GM20000 (cell line): ENCODE data around the gene PLA2G6.

Experiments used
- DNase-seq: peaks from one replicate; pipeline ENCODE4 v3.0.0; 2012; ENCODE audit warnings: low spot score
- TF ChIP-seq, protein P1 (sequence below): IDR thresholded peaks from 2 replicates; pipeline ENCODE4 v1.5.1; 2012; ENCODE audit warnings: mild to moderate bottlenecking, control low read depth; ENCODE audit errors: extremely low read depth, missing control alignments

The PLA2G6 gene, protein sequence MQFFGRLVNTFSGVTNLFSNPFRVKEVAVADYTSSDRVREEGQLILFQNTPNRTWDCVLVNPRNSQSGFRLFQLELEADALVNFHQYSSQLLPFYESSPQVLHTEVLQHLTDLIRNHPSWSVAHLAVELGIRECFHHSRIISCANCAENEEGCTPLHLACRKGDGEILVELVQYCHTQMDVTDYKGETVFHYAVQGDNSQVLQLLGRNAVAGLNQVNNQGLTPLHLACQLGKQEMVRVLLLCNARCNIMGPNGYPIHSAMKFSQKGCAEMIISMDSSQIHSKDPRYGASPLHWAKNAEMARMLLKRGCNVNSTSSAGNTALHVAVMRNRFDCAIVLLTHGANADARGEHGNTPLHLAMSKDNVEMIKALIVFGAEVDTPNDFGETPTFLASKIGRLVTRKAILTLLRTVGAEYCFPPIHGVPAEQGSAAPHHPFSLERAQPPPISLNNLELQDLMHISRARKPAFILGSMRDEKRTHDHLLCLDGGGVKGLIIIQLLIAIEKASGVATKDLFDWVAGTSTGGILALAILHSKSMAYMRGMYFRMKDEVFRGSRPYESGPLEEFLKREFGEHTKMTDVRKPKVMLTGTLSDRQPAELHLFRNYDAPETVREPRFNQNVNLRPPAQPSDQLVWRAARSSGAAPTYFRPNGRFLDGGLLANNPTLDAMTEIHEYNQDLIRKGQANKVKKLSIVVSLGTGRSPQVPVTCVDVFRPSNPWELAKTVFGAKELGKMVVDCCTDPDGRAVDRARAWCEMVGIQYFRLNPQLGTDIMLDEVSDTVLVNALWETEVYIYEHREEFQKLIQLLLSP

DNA sequence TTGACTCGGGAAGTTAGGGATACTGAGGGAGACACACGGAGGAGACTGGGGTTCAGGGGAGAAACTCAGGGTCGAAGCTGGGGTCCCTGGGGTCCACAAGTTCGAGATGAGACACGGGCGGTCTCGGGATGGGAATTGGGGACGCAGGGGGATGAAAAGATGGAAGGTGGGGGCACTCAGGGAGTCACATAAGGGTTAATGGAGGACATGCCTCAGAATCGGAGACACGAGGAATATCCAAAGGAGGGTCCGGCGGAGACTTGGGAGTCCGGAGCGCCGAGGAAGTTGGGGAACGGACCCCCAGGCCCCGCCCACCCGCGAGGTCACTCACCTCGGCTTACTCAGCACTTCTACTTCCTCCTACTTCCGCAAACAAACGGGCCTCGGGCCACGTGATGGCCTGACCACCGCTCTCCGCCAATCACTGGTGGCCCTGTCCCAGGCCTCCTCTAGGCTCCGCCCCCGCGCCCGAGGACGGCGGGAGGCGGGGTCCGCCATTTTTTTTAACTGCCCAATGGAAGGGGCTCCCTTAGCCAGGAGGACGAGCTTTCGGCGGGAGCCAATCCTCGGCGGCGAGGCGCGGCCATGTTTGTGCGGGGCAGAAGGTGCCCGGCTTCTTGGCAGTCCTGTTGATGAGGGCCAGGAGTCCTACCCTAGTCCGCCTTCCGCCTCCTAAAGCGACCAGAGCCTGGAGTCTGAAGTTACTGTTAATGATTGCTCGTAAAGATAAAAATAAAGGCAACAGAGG is at the start of gene PLA2G6:
Gene PLA2G6, minus strand, starts transcription at position 378 of the 748 bp plus-strand sequence. CDS start 12,404 bp downstream, outside the sequence.
- DNase-seq, result peak; percentile 93
- TF ChIP-seq, protein P1, sequence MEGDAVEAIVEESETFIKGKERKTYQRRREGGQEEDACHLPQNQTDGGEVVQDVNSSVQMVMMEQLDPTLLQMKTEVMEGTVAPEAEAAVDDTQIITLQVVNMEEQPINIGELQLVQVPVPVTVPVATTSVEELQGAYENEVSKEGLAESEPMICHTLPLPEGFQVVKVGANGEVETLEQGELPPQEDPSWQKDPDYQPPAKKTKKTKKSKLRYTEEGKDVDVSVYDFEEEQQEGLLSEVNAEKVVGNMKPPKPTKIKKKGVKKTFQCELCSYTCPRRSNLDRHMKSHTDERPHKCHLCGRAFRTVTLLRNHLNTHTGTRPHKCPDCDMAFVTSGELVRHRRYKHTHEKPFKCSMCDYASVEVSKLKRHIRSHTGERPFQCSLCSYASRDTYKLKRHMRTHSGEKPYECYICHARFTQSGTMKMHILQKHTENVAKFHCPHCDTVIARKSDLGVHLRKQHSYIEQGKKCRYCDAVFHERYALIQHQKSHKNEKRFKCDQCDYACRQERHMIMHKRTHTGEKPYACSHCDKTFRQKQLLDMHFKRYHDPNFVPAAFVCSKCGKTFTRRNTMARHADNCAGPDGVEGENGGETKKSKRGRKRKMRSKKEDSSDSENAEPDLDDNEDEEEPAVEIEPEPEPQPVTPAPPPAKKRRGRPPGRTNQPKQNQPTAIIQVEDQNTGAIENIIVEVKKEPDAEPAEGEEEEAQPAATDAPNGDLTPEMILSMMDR, result no peak

DNA sequence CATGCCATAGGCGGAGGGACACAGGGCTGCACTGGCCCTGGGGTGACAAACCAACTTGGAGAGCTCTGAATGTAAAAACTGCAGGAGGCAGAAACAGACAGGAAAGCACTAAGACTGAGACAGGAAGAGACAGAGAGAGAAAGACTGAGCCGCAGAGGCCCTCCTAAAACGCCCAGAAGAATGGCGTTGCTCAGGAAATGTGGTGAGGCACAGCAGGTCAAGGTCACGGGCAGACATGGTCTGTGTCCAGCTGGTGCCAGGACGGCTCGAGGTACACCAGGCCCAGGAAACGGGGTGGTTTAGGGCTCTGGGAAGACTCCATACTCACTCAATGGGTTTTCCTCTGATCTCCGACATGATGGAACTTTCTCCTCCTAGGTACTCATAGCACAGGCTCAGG is 49.3 kb upstream of the PLA2G6 start:
- DNase-seq, result no peak
- TF ChIP-seq, protein P1, result no peak

DNA sequence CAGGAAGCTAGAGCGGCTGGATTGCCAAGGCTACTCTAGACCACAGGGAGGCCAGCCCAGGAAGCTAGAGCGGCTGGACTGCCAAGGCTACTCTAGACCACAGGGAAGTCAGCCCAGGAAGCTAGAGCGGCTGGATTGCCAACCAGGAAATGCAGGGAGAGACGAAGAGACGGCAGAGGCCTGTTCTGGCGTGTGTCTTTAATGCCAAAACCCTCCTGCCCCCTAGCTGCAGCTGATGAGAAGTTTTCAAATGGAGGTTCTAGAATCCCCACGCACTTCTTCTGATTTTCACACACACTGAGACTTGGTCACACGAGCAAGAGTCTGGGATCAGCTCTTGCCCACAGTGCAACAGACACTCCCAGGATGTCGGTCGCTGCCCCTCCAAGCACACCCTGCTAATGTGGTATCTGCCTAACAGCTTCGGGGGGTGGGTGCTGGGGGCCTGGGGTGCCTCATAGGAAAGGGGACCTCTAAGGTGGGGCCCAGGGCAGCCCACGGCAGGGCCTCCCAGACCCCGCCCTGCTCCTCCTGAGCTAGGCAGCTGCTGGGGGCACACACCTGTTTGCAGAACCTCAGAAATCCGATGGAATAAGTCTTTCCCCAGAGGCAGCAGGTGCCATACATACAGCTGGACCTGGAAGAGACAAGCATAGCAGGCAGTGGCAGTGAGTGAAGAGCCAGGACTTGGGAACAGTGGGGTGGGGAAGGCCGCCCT is 48.6 kb upstream of the PLA2G6 start:
- DNase-seq, result peak; percentile 75
- TF ChIP-seq, protein P1, result peak; percentile 55

DNA sequence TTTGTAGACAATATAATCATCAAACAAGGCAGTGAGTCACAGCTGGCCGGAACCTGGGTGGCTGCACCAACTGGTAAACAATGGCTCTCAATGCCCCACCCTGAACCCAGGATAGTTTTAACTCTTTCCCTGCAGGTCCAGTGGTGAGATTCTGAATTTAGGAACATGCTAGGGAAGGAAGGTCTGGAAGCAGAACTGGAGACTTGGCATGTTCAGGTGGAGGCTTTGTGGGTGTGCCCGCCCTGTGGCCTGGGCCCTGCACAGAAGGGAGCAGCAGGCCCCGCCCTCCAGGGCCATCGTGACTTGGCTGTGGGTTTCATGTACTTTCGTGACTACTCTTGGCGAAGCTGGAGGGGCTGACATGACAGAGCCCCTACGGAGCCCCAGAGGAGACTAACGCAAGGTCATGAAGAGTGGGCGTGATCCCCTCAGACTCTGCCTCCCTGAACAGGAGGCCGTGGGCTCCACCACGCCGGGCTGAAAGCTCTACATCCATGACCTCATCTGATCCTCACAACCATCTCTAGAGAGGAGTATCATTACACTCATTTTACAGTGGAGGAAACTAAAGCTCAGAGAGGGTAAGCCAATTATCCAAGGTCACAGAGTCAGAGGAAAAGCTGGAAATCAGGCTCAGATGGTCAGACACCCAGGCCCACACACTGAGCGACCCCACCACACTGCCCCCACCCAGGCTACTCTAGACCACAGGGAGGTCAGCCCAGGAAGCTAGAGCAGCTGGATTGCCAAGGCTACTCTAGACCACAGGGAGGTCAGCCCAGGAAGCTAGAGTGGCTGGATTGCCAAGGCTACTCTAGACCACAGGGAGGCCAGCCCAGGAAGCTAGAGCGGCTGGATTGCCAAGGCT is 47.5 kb upstream of the PLA2G6 start:
- TF ChIP-seq, protein P1, result no peak
- no peak for DNase-seq

DNA sequence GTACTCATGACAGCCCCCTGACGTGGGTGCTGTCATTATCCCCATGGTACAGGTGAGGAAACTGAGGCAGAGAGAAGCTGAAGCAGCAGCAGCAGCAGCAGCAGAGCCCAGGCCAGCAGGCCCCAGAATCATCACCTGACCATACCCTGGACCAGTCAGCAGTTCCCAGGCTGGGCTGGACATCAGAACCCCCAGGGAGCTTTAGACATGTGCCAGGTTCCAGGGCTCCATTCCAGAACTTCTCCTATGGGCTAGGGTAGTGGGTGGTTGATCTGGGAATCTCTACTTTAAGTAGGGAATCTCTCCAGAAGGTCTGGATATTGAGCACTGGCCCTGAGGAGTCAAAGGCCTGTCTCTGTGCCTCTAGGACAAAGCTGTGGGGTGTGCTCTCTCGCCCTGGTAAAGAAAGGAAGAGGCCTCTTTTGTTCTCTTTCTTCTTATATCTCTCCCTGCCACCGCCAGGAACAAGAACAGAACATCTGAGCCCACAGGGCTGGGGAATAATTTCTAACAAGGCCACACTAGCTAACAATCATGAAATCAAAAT is 46.8 kb upstream of the PLA2G6 start:
- TF ChIP-seq, protein P1, result no peak
- no peak for DNase-seq

DNA sequence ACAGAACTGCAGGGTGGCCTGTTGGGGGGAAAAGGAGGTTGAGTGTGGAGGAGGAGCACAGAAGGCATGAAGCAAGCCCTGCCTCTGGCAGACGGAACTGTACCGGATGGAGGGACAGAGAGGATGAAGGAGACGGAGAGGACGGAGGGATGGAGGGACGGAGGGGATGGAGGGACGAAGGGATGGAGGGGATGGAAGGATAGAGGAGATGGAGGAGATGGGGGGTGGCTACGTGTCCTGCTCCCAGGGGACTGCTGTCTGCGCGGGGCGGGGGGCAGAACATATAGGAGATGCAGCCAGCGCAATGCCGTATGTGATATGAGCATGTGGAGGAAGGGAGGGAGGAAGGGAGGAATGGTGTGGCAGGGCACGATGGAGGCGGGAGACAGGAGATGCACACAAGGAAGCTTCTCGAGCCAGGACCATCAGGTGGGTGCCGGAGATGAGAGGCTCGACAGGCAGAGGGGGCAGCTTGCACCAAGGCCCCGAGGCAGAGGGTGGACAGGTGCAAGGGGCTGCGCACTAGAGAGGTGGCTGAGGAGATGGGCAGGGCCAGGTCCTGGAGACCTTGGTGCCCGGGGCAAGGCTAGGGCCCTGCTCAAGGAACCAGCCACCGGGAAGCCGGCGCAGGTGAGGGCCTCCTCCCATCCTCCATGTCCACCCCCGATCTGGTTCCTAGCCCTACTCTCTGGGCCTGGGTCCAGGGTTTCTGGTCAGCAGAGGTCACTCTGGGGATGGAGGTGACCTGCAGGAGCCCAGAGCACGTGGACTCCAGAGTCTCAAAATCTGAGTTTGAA is 45.4 kb upstream of the PLA2G6 start:
- no peak for DNase-seq
- TF ChIP-seq, protein P1, result no peak
